Large intestine (tissue), 3 donors: Measurements from ENCODE around the gene PAK5. TPM values are rescaled to one million over a fixed set of nuclear protein-coding genes. Genes with fewer than 3 reads are reported as not detected.
A peak's percentile ranks its signal among the peaks of the same experiment; 100 is the strongest.

ENCODE experiments used
- DNase-seq, 2 donors: peaks; one replicate each; pipeline versions ENCODE4 v3.0.0 to v3.0.0-alpha.2; 2013
- H3K27ac ChIP-seq: one replicate; pipeline ENCODE4 v1.5.1; 2013; ENCODE audit warnings: low read length
- H3K27me3 ChIP-seq: 2 replicates; pipeline ENCODE4 v1.6.1; 2013; ENCODE audit warnings: low read length; ENCODE audit not compliant: control insufficient read depth, insufficient read depth
- H3K36me3 ChIP-seq: 2 replicates; pipeline ENCODE4 v1.6.1; 2013; ENCODE audit warnings: low read length; ENCODE audit not compliant: control insufficient read depth, insufficient read depth
- H3K4me1 ChIP-seq: one replicate; pipeline ENCODE4 v1.6.1; 2013; ENCODE audit warnings: low read length; ENCODE audit not compliant: control insufficient read depth, insufficient read depth
- H3K4me3 ChIP-seq: one replicate; pipeline ENCODE4 v1.5.1; 2013; ENCODE audit warnings: low read length
- H3K9me3 ChIP-seq: one replicate; pipeline ENCODE4 v1.6.1; 2013; ENCODE audit warnings: mild to moderate bottlenecking, low read depth, low read length, moderate library complexity; ENCODE audit not compliant: control insufficient read depth
- WGBS: methylation state at CpG from one replicate; pipeline ENCODE4 v1.1.5; 2013; ENCODE audit warnings: low lambda C conversion rate; ENCODE audit not compliant: insufficient coverage; 5-methylcytosine and 5-hydroxymethylcytosine counted together
- polyA plus RNA-seq: library from polyadenylated mRNA; unstranded; fragments of 120-200 nt; gene quantifications from one replicate; pipeline ENCODE4 v1.2.1, GENCODE V29; 2013

Gene PAK5
- polyA plus RNA-seq, 1 donor: 1.6 TPM

DNA sequence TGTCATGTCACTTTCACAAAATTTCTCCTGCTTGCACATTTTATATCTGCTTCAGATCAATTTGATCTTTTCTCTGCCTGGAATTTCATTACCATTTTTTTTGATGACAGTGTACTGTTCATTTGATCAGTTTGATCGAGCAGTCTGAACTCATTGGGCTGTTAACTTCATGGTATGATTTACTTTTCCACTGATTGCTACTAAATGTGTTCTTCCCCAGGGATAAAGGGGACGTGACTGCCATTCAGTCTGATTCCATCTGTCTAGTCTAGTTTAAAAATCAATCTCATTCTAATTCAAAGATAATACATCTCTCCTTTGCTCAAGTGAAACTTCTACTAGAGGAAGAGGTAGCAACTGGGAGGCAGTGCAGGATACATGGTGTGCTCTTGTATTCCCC lies 303.4 kb downstream of the PAK5 start:
- WGBS: 83% methylated on average over 1 of the region's 2 CpGs
- Histone ChIP-seq H3K4me1 (no peaks in the 10 kb centered on the region), H3K36me3 (no peaks in the 10 kb centered on the region), H3K4me3 (no peak overlapping the region), H3K27me3 (no peaks in the 10 kb centered on the region), H3K9me3 (no peaks in the 10 kb centered on the region), H3K27ac (no peak overlapping the region)
- no peak for DNase-seq

DNA sequence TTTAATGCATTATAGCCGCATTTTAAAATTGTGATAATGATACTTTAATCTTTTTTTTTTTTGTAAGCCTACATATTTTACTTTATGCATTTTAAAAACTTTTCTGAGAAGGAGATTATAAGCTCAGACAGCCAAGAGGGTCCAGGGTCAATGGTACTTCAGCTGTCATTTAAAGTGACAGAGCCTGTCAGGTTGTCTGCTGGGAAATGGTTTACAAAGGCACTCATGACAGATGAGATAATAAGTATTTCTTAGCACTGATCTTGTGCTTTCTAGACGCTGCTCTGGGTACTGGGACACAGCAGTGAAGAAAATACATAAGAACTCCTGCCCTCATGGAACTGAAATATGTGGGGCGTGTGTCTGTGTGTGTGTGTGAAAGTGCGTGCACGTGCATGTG lies 304.9 kb downstream of the PAK5 start:
- Histone ChIP-seq H3K36me3 (no peaks in the 10 kb centered on the region), H3K9me3 (no peaks in the 10 kb centered on the region), H3K4me3 (no peak overlapping the region), H3K4me1 (no peaks in the 10 kb centered on the region), H3K27ac (no peak overlapping the region), H3K27me3 (peaks cover 3% of the 10 kb centered on the region)
- DNase-seq: no peak
- WGBS: 100% methylated on average over 1 of the region's 5 CpGs

DNA sequence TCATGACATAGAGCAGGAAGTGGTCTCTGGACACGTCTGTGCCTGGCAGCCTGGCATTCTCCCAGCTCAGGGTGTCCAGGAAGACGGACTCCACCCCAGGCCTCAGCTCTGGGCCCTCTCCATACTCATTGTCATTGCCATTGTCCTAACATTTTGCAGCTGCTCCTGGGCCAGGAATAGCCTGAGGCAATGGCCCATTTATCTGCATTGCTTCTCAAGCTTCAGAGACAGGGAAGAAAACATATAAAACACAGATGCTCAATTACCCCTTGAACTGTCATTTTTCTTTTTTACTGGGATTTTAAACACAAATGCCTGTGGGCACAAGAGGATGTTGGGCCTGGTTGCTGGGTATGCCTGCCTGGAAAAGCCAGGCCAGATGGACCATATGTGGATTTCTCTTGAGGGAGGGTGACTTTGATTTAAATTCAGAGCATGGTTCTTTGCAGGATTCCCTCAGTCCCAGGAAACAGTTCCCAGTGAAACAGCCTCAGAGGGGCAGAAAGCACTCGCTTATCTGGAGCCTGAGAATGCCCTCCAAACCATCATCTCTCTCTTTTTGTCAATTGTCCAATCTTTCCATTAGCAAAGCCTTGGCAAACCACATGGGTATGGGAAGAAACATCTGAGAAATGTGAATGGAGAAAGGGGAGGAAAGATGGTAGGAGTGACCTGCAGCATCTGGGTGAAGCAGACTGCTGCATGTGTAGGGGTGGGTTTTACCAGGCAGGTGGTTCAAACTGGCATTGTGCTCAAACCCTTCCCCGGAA lies 306.6 kb downstream of the PAK5 start:
- no peak for DNase-seq
- H3K4me1 ChIP-seq: no peaks in the 10 kb centered on the region
- no CpG with 5 or more reads among the region's 4 CpGs for WGBS
- H3K27me3 ChIP-seq: peaks cover 3% of the 10 kb centered on the region
- H3K4me3 ChIP-seq: no peak overlapping the region
- no peaks in the 10 kb centered on the region for H3K36me3 ChIP-seq
- no peak overlapping the region for H3K27ac ChIP-seq
- no peaks in the 10 kb centered on the region for H3K9me3 ChIP-seq

DNA sequence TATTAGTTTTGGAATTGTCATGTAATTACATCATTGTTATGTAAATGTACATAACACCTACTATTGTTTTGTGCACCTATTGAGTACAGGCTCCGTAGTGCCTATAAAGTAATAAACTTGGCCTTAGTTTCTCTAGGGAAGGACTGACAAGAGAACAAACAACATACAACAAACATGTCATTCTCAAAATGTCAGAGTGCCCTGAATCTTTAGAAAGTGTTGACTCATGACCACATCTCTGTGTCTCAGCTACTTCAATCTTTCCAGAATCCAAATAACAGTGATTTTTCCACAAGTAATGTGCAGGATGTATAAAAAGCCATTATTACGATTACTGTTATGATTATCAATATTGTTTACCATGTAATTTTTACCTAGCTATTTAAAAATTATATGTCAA lies 307.3 kb downstream of the PAK5 start:
- H3K4me1 ChIP-seq: no peaks in the 10 kb centered on the region
- 100% methylated on average over 1 of the region's 2 CpGs for WGBS
- no peaks in the 10 kb centered on the region for H3K36me3 ChIP-seq
- H3K27me3 ChIP-seq: peaks cover 3% of the 10 kb centered on the region
- H3K27ac ChIP-seq: no peak overlapping the region
- DNase-seq: no peak
- H3K4me3 ChIP-seq: no peak overlapping the region
- no peaks in the 10 kb centered on the region for H3K9me3 ChIP-seq

DNA sequence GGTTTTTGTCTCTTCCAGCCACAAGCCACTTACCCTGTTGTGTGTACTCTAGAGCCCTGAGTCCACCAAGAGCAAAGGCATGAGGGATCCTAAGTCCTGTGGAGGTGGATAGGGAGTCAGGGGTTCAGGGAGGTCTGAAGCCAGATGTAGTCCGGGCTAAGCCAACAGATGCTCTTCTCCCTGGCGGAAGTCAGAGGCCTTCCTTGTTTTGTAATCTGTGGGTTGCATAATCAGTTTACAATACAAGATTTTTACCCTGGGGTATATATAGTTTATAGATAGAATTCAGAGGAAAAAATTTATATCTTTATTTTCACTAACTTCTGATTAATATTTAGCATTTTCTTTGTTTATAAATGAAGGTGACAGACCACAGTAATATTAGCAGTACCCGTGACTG lies 315.2 kb downstream of the PAK5 start:
- Histone ChIP-seq H3K4me1 (no peaks in the 10 kb centered on the region), H3K9me3 (no peaks in the 10 kb centered on the region), H3K36me3 (no peaks in the 10 kb centered on the region), H3K27me3 (peaks cover 22% of the 10 kb centered on the region), H3K4me3 (no peak overlapping the region), H3K27ac (no peak overlapping the region)
- no CpG with 5 or more reads among the region's 3 CpGs for WGBS
- no peak for DNase-seq

DNA sequence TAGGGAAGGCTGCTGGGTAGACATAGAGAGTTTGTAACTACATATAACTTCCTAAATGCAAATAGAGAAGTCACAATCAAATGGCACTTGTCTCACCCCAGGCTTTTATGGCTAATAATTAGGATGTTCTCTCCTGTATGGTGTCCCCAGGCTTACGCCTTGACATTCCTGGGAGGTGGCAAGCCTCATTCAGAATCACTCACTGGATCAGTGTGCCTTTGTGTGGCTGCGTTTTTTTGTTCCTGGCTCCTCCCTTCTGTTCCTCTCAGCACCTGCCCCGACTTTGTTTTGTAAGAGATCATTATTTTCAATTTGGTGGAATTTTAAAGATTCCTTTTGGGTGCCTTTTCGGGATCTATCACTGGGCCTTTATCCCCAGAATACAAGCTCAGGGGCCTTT lies 318.8 kb downstream of the PAK5 start:
- no peak for DNase-seq
- Histone ChIP-seq H3K27me3 (peaks cover 57% of the 10 kb centered on the region), H3K9me3 (no peaks in the 10 kb centered on the region), H3K4me3 (no peak overlapping the region), H3K4me1 (no peaks in the 10 kb centered on the region), H3K27ac (no peak overlapping the region), H3K36me3 (no peaks in the 10 kb centered on the region)
- WGBS: no CpG with 5 or more reads among the region's 4 CpGs

DNA sequence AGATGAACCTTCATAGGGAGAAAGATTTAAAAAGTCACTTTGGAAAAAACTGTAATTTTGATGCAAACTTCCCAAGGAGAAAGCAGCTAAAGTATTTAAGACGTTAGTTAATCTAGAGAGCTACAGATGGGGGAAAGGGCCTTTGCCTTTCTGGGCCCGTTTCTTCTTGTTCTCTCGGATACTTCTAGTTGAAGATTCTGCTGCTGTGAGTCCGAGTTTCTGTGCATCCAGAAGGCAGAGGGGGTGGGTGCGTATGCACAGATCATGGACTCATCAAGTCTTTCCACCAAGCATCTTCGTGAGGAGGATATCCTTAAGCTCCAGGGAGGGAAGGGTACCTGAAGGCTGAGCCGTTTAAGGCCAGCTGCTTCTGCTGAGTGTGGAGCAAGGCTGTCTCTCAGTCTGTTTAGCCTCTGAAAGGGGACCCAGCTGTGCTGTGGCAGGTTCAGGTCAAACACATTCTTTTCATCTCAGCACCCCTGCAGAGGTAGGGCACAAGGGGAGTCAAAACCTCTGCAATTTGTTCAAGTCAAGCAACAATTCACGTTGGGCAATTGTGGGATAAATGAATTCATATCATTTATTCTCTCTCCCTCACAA lies 320.2 kb downstream of the PAK5 start:
- no peak for DNase-seq

DNA sequence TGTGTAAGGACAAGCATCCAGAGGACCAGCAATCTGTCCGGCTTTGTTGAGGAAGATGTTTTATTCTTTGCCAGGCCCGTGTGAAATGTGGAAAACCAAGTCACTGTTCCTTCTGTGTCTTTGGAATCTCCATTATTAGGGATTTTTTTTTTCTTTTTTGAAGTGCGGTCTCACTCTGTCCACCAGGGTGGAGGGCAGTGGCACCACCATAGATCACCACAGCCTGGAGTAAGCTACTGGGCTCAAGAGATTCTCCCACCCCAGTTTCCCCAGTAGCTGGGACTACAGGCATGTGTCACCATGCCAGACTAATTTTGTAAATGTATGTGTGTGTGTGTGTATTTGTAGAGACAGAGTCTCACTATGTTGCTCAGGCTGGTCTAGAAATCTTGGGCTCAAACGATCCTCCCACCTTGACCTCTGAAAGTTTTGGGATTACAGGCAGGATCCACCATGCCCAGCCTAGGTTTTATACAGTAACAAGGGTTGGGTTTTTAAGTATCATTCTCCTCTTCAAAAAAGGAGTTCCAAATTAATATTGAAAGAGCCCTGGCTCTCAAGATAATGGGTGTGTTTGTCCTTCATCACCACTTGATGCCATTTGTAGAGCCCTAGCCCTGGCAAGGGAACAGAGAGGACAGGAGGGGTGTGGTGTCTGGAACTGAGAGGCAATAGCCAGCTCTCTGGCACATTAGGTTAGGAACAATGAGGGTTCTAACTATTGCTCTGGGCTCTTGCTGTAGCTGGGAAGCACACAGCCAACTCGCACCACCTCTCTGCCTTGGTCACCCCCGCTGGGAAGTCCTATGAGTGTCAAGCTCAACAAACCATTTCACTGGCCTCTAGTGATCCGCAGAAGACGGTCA lies 321.3 kb downstream of the PAK5 start:
- DNase-seq: no peak
- no peak overlapping the region for H3K4me3 ChIP-seq
- H3K4me1 ChIP-seq: no peaks in the 10 kb centered on the region
- no peaks in the 10 kb centered on the region for H3K9me3 ChIP-seq
- no CpG with 5 or more reads among the region's 8 CpGs for WGBS
- H3K27me3 ChIP-seq: peaks cover 71% of the 10 kb centered on the region
- no peaks in the 10 kb centered on the region for H3K36me3 ChIP-seq
- no peak overlapping the region for H3K27ac ChIP-seq

More for the DNA sequence above, 320.2 kb downstream of the PAK5 start:
- Histone ChIP-seq H3K9me3 (no peaks in the 10 kb centered on the region), H3K4me1 (no peaks in the 10 kb centered on the region), H3K4me3 (no peak overlapping the region), H3K27ac (no peak overlapping the region), H3K36me3 (no peaks in the 10 kb centered on the region), H3K27me3 (peaks cover 71% of the 10 kb centered on the region)
- WGBS: no CpG with 5 or more reads among the region's 8 CpGs

DNA sequence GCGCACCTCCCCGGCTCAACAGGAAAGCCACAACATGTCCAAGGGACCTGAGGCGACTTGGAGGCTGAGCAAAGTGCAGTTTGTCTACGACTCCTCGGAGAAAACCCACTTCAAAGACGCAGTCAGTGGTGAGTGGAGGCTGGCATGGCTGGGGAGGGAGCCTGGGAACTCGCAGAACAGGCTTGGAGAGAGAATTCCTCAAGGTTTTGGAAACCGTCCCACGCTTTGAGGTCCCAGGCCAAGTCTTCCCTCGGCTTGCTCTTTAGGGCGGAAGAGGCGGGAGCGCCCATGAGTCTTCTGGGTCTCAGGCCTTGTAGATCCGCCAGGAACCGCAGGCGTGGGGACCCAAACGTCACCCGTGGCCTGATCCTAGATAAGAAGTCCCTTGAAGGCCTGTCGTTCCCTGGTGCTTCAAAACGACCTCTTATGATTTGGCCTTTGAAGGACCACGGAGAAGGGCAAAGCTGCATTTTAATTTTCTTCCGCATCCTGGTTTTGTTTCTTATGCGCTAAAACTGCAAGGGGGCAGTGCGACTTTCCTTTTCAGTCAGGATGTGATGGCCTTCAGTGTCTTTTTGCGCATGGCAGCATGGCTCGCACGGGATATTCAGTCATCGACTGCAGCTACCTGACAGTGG lies 322.5 kb downstream of the PAK5 start:
- Histone ChIP-seq H3K9me3 (no peaks in the 10 kb centered on the region), H3K36me3 (no peaks in the 10 kb centered on the region), H3K27me3 (peaks cover 72% of the 10 kb centered on the region), H3K27ac (no peak overlapping the region), H3K4me1 (no peaks in the 10 kb centered on the region), H3K4me3 (no peak overlapping the region)
- peak in 1 of 2 donors; percentile 23 for DNase-seq
- WGBS: no CpG with 5 or more reads among the region's 28 CpGs

DNA sequence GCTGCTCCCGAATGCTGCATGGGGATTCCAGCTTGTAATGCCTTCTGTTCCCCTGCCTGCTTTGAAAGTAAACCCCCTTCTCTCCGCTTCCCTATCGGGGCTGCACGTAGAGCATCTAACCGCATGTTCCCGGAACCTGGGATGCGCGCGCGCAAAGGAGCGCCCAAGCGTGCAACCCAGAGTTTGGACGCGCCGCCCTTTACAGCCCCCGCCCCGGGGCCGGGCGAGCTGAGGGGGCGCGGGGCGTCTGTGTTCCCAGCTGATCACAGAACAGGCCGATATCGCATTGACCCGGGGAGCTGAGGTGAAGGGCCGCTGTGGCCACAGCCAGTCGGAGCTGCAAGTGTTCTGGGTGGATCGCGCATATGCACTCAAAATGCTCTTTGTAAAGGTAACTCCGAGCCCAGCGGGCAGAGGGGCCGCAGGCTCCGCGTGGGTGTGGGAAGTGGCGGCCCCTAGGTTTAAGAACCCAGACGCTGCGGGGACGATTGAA lies 323.1 kb downstream of the PAK5 start:
- DNase-seq: peak in 1 of 2 donors; percentile 21
- peaks cover 70% of the 10 kb centered on the region for H3K27me3 ChIP-seq
- H3K4me1 ChIP-seq: no peaks in the 10 kb centered on the region
- no peak overlapping the region for H3K4me3 ChIP-seq
- no CpG with 5 or more reads among the region's 38 CpGs for WGBS
- H3K36me3 ChIP-seq: no peaks in the 10 kb centered on the region
- H3K27ac ChIP-seq: no peak overlapping the region
- no peaks in the 10 kb centered on the region for H3K9me3 ChIP-seq
